Osteoblast (primary cell): Measurements from ENCODE around the gene NKAIN4. TPM values are rescaled to one million over a fixed set of nuclear protein-coding genes. Genes with fewer than 3 reads are reported as not detected.
A peak's percentile ranks its signal among the peaks of the same experiment; 100 is the strongest.

Experiments
- DNase-seq: peaks from one replicate; pipeline ENCODE4 v3.0.0; 2011; ENCODE audit warnings: low spot score, mixed read lengths; ENCODE audit not compliant: insufficient read length; ENCODE audit errors: missing footprints
- H2AFZ ChIP-seq: 2 replicates; pipeline ENCODE4 v1.6.0; 2011; ENCODE audit warnings: mild to moderate bottlenecking, low read length
- H3K27ac ChIP-seq: 2 replicates; pipeline ENCODE4 v1.5.1; 2011; ENCODE audit warnings: mild to moderate bottlenecking, low read depth, low read length, moderate library complexity
- H3K27me3 ChIP-seq: 2 replicates; pipeline ENCODE4 v1.6.0; 2012; ENCODE audit warnings: mild to moderate bottlenecking, control low read depth, inconsistent platforms, low read length, moderate library complexity; ENCODE audit not compliant: insufficient read depth
- H3K36me3 ChIP-seq: 2 replicates; pipeline ENCODE4 v1.5.1; 2011; ENCODE audit warnings: mild to moderate bottlenecking, low read length, control low read depth, moderate library complexity; ENCODE audit not compliant: insufficient read depth
- H3K4me1 ChIP-seq: 2 replicates; pipeline ENCODE4 v1.5.1; 2011; ENCODE audit warnings: mild to moderate bottlenecking, low read length, control low read depth, moderate library complexity; ENCODE audit not compliant: insufficient read depth
- H3K4me2 ChIP-seq: 2 replicates; pipeline ENCODE4 v1.6.0; 2011; ENCODE audit warnings: mild to moderate bottlenecking, low read length; ENCODE audit not compliant: insufficient read depth
- H3K4me3 ChIP-seq: fragments of 200-600 bp; sonication (generic); 3 replicates; pipeline ENCODE4 v1.5.1; 2012; ENCODE audit warnings: mild to moderate bottlenecking, low read length, inconsistent platforms; ENCODE audit not compliant: insufficient read depth
- H3K79me2 ChIP-seq: 2 replicates; pipeline ENCODE4 v1.6.0; 2012; ENCODE audit warnings: mild to moderate bottlenecking, low read length, control low read depth, inconsistent platforms; ENCODE audit not compliant: insufficient read depth
- H3K9me3 ChIP-seq: 2 replicates; pipeline ENCODE4 v1.5.1; 2011; ENCODE audit warnings: low read depth, low read length, control low read depth
- H4K20me1 ChIP-seq: 2 replicates; pipeline ENCODE4 v1.6.0; 2012; ENCODE audit warnings: mild to moderate bottlenecking, low read length, control low read depth; ENCODE audit not compliant: insufficient read depth
- CTCF ChIP-seq: IDR thresholded peaks from 2 replicates; pipeline ENCODE4 v1.5.1; 2011; ENCODE audit warnings: mild to moderate bottlenecking, low read depth, low read length, moderate library complexity; ENCODE audit errors: extremely low read depth
- total RNA-seq: library from RNA; depleted of rRNA; stranded (reverse); fragments of >200 nt; gene quantifications from 2 replicates; pipeline ENCODE4 v1.2.3, GENCODE V29; 2012

The NKAIN4 gene
- total RNA-seq, 1 donor: not detected

DNA sequence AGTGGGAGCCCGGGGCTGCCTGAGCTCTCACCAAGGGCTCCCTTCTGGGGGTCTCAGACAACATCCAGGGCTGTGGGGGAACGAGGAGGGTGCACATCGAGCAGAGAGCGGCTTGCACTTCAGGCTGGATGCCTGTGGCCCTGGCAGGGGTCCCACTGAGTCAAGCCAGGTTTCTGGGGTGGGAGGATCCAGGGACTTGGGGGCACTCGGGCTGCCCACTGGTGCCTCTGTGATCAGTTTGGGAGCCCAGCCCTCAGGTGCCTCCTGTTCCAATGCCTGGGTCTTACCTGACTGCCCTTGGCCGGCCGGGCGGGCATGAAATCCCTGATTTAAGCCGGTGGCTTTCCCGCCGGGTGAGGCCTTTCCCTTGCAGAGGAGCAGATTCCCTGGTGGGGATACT lies 39.2 kb upstream of the NKAIN4 start:
- TF ChIP-seq CTCF: no peak
- Histone ChIP-seq H3K9me3 (no peaks in the 10 kb centered on the region), H3K36me3 (peaks cover 4% of the 10 kb centered on the region), H4K20me1 (peaks cover 42% of the 10 kb centered on the region), H3K27ac (no peak overlapping the region), H3K79me2 (no peaks in the 10 kb centered on the region), H3K4me3 (no peak overlapping the region), H3K4me2 (no peak overlapping the region), H2AFZ (no peak overlapping the region), H3K4me1 (peaks cover 7% of the 10 kb centered on the region), H3K27me3 (peaks cover 34% of the 10 kb centered on the region)
- DNase-seq: no peak

DNA sequence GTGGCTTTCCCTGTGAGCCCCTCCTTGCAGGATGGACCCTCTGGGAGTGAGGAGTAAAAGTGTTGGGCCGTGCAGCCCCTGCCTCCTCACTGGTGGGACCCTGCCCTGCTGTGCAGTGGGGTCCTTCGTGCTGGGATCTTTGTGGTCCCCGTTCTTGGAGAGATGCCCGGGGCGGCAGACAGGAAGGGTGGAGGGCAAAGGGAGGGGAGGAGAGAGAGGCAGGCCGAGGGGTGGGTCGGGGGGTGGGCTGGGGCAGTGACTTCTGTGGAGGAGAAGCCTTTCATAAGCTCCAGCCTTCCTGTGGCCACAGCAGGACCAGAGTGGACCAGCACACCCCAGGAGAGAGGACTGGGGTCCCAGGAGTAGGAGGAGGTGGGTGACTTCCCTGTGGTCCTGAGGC lies 38.6 kb upstream of the NKAIN4 start, which contains the start of gene COL20A1:
TSS of gene COL20A1 (plus strand) at position 283 of the 400 bp plus-strand sequence. CDS start 1,922 bp downstream, outside the sequence.
- Histone ChIP-seq H3K4me2 (no peak within 1 kb of the TSS), H3K9me3 (no peaks in the 10 kb centered on the region), H2AFZ (no peak within 1 kb of the TSS), H3K79me2 (no peaks in the 10 kb centered on the region), H3K27ac (no peak within 1 kb of the TSS), H3K27me3 (peaks cover 34% of the 10 kb centered on the region), H4K20me1 (peaks cover 47% of the 10 kb centered on the region), H3K36me3 (peaks cover 9% of the 10 kb centered on the region), H3K4me3 (no peak within 1 kb of the TSS), H3K4me1 (peaks cover 7% of the 10 kb centered on the region)
- DNase-seq: no peak
- TF ChIP-seq CTCF: no peak

DNA sequence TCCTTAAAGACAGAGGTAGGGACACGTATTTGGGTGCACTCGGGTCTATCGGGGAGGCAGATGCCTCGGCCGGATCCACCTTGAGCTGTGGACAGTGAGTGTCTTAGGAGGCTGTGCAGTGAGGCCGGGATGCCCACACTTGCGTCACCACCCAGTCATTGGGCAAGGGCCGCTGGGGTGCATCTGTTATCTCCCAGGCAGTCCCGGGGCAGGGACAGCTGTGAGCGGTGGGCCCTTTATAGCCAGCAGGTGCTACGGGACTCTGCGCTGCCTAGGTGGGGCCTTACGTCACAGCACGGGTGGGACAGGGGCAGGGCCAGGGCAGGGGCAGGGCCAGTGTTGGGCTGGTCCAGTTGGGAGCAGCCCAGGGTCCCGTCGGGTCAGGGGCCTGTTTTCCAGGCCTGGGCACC lies 38.0 kb upstream of the NKAIN4 start:
- peaks cover 53% of the 10 kb centered on the region for H4K20me1 ChIP-seq
- peaks cover 7% of the 10 kb centered on the region for H3K4me1 ChIP-seq
- H3K9me3 ChIP-seq: no peaks in the 10 kb centered on the region
- H2AFZ ChIP-seq: no peak overlapping the region
- peaks cover 34% of the 10 kb centered on the region for H3K27me3 ChIP-seq
- no peak overlapping the region for H3K4me3 ChIP-seq
- no peak for TF ChIP-seq CTCF
- H3K36me3 ChIP-seq: peaks cover 12% of the 10 kb centered on the region
- no peak overlapping the region for H3K4me2 ChIP-seq
- H3K79me2 ChIP-seq: no peaks in the 10 kb centered on the region
- H3K27ac ChIP-seq: no peak overlapping the region
- DNase-seq: peak; percentile 89

DNA sequence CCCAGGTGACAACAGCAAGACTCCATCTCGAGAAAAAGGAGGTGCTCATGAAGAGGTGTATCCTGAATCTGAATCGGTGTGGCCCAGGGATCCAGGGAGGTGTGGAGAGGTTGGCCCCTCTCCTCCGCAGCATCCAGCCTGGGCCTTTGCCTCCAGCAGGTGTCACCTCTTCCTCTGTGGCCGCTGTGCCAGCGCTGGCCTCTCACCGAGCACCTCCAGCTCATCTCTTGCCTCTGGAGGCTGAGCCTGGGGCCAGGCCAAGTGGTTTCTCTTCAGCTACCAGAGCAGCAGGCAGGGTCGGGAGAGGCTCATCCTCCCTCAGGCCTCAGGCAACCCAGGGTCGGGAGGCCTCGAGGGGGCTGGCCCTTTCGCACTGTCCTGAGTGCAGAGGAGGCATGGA lies 37.5 kb upstream of the NKAIN4 start:
- Histone ChIP-seq H2AFZ (no peak overlapping the region), H3K9me3 (no peaks in the 10 kb centered on the region), H3K36me3 (peaks cover 12% of the 10 kb centered on the region), H3K27me3 (peaks cover 30% of the 10 kb centered on the region), H3K27ac (no peak overlapping the region), H3K4me3 (no peak overlapping the region), H3K4me2 (no peak overlapping the region), H3K79me2 (no peaks in the 10 kb centered on the region), H3K4me1 (peaks cover 7% of the 10 kb centered on the region), H4K20me1 (peaks cover 58% of the 10 kb centered on the region)
- TF ChIP-seq CTCF: no peak
- peak; percentile 91 for DNase-seq
